ENCODE data around the gene DDX25.

Gene DDX25

GRCh38 chr11:125873881-125874555 lies 30.3 kb upstream of the DDX25 start:
- POLR2A ChIA-PET = no interaction called here
- 87% methylated on average over 9 of the region's 20 CpGs for WGBS (ENCODE audit: insufficient coverage)
- H3K4me3 ChIP-seq (ENCODE audit: control insufficient read depth in 1 of 7, extremely low read depth in 1 of 7, insufficient read depth in 4 of 7, low read depth in 2 of 7, low read length in 6 of 7) = no peak overlapping the region

GRCh38 chr11:125874556-125875124 lies 29.7 kb upstream of the DDX25 start:
- Histone ChIP-seq H3K4me1 (ENCODE audit: control extremely low read depth in 1 of 4, control insufficient read depth in 4 of 4, insufficient read depth in 4 of 4, low read length in 3 of 4) (no peaks in the 10 kb centered on the region), H3K27me3 (replicated peaks in 2 of 5; ENCODE audit: control insufficient read depth in 4 of 5, insufficient read depth in 5 of 5, low read length in 4 of 5) (peaks cover 0 to 3% (median 0%) of the 10 kb centered on the region in 5 experiments), H3K27ac (ENCODE audit: insufficient read depth in 1 of 2, low read depth in 1 of 2, low read length in 2 of 2, poor library complexity in 1 of 2, severe bottlenecking in 2 of 2) (no peak overlapping the region), H3K4me3 (ENCODE audit: control insufficient read depth in 1 of 7, extremely low read depth in 1 of 7, insufficient read depth in 4 of 7, low read depth in 2 of 7, low read length in 6 of 7) (no peak overlapping the region), H3K36me3 (ENCODE audit: control insufficient read depth in 4 of 4, insufficient read depth in 4 of 4, low read length in 3 of 4) (no peaks in the 10 kb centered on the region), H3K9me3 (ENCODE audit: control extremely low read depth in 1 of 5, control insufficient read depth in 4 of 5, insufficient read depth in 2 of 5, low read depth in 1 of 5, low read length in 4 of 5) (peaks cover 0 to 12% (median 8%) of the 10 kb centered on the region in 5 experiments)
- 0% methylated on average over 7 of the region's 8 CpGs for WGBS (ENCODE audit: insufficient coverage)
- POLR2A ChIA-PET = no interaction called here
- CTCF ChIA-PET = interaction anchor here (1.0 kb wide), 1 partner anchor 16 kb away, joined by 4 read pairs; no protein-coding TSS in a partner anchor
- DNase-seq = peak; percentile 39 to 61 (median 52)

More at GRCh38 chr11:125873881-125874555, 30.3 kb upstream of the DDX25 start:
- Histone ChIP-seq H3K27me3 (replicated peaks in 2 of 5; ENCODE audit: control insufficient read depth in 4 of 5, insufficient read depth in 5 of 5, low read length in 4 of 5) (peaks cover 0 to 3% (median 0%) of the 10 kb centered on the region in 5 experiments), H3K27ac (ENCODE audit: insufficient read depth in 1 of 2, low read depth in 1 of 2, low read length in 2 of 2, poor library complexity in 1 of 2, severe bottlenecking in 2 of 2) (no peak overlapping the region), H3K9me3 (ENCODE audit: control extremely low read depth in 1 of 5, control insufficient read depth in 4 of 5, insufficient read depth in 2 of 5, low read depth in 1 of 5, low read length in 4 of 5) (peaks cover 0 to 12% (median 8%) of the 10 kb centered on the region in 5 experiments), H3K4me1 (ENCODE audit: control extremely low read depth in 1 of 4, control insufficient read depth in 4 of 4, insufficient read depth in 4 of 4, low read length in 3 of 4) (no peaks in the 10 kb centered on the region), H3K36me3 (ENCODE audit: control insufficient read depth in 4 of 4, insufficient read depth in 4 of 4, low read length in 3 of 4) (no peaks in the 10 kb centered on the region)
- CTCF ChIA-PET = interaction anchor here (0.6 to 0.8 kb wide), 2 partner anchors 451 to 744 kb away, joined by 3 read pairs; no protein-coding TSS in a partner anchor
- no peak for DNase-seq

GRCh38 chr11:125881291-125881690 lies 23.0 kb upstream of the DDX25 start:
- H3K27me3 ChIP-seq (replicated peaks in 2 of 5; ENCODE audit: control insufficient read depth in 4 of 5, insufficient read depth in 5 of 5, low read length in 4 of 5) = peaks cover 0 to 9% (median 2%) of the 10 kb centered on the region in 5 experiments
- WGBS (ENCODE audit: insufficient coverage) = 83% methylated on average over 1 of the region's 1 CpG
- H3K4me1 ChIP-seq (ENCODE audit: control extremely low read depth in 1 of 4, control insufficient read depth in 4 of 4, insufficient read depth in 4 of 4, low read length in 3 of 4) = no peaks in the 10 kb centered on the region
- H3K4me3 ChIP-seq (ENCODE audit: control insufficient read depth in 1 of 7, extremely low read depth in 1 of 7, insufficient read depth in 4 of 7, low read depth in 2 of 7, low read length in 6 of 7) = no peak overlapping the region
- POLR2A ChIA-PET = interaction anchor here (0.7 kb wide), 1 partner anchor 254 kb away, joined by 3 read pairs; no protein-coding TSS in a partner anchor
- no peaks in the 10 kb centered on the region for H3K9me3 ChIP-seq (ENCODE audit: control extremely low read depth in 1 of 5, control insufficient read depth in 4 of 5, insufficient read depth in 2 of 5, low read depth in 1 of 5, low read length in 4 of 5)
- H3K27ac ChIP-seq (ENCODE audit: insufficient read depth in 1 of 2, low read depth in 1 of 2, low read length in 2 of 2, poor library complexity in 1 of 2, severe bottlenecking in 2 of 2) = no peak overlapping the region
- no peak for DNase-seq
- no peaks in the 10 kb centered on the region for H3K36me3 ChIP-seq (ENCODE audit: control insufficient read depth in 4 of 4, insufficient read depth in 4 of 4, low read length in 3 of 4)
- CTCF ChIA-PET = interaction anchor here (1.0 kb wide), 1 partner anchor 158 kb away, joined by 3 read pairs; no protein-coding TSS in a partner anchor

GRCh38 chr11:125883375-125883774 lies 20.9 kb upstream of the DDX25 start:
- 85% methylated on average over 8 of the region's 8 CpGs for WGBS (ENCODE audit: insufficient coverage)
- Histone ChIP-seq H3K27ac (ENCODE audit: insufficient read depth in 1 of 2, low read depth in 1 of 2, low read length in 2 of 2, poor library complexity in 1 of 2, severe bottlenecking in 2 of 2) (no peak overlapping the region), H3K27me3 (replicated peaks in 2 of 5; ENCODE audit: control insufficient read depth in 4 of 5, insufficient read depth in 5 of 5, low read length in 4 of 5) (peaks cover 0 to 13% (median 2%) of the 10 kb centered on the region in 5 experiments), H3K9me3 (ENCODE audit: control extremely low read depth in 1 of 5, control insufficient read depth in 4 of 5, insufficient read depth in 2 of 5, low read depth in 1 of 5, low read length in 4 of 5) (no peaks in the 10 kb centered on the region), H3K4me1 (ENCODE audit: control extremely low read depth in 1 of 4, control insufficient read depth in 4 of 4, insufficient read depth in 4 of 4, low read length in 3 of 4) (peaks cover 3 to 14% (median 13%) of the 10 kb centered on the region in 4 experiments), H3K36me3 (ENCODE audit: control insufficient read depth in 4 of 4, insufficient read depth in 4 of 4, low read length in 3 of 4) (no peaks in the 10 kb centered on the region), H3K4me3 (ENCODE audit: control insufficient read depth in 1 of 7, extremely low read depth in 1 of 7, insufficient read depth in 4 of 7, low read depth in 2 of 7, low read length in 6 of 7) (no peak overlapping the region)
- POLR2A ChIA-PET = no interaction called here
- DNase-seq = no peak
- CTCF ChIA-PET = no interaction called here

- Histone ChIP-seq H3K9me3 (ENCODE audit: control extremely low read depth in 1 of 5, control insufficient read depth in 4 of 5, insufficient read depth in 2 of 5, low read depth in 1 of 5, low read length in 4 of 5) (no peaks in the 10 kb centered on the region), H3K36me3 (ENCODE audit: control insufficient read depth in 4 of 4, insufficient read depth in 4 of 4, low read length in 3 of 4) (peaks cover 0 to 2% (median under 1%) of the 10 kb centered on the region in 4 experiments), H3K27ac (ENCODE audit: insufficient read depth in 1 of 2, low read depth in 1 of 2, low read length in 2 of 2, poor library complexity in 1 of 2, severe bottlenecking in 2 of 2) (no peak overlapping the region), H3K27me3 (replicated peaks in 2 of 5; ENCODE audit: control insufficient read depth in 4 of 5, insufficient read depth in 5 of 5, low read length in 4 of 5) (peaks cover 0 to 10% (median 0%) of the 10 kb centered on the region in 5 experiments), H3K4me3 (ENCODE audit: control insufficient read depth in 1 of 7, extremely low read depth in 1 of 7, insufficient read depth in 4 of 7, low read depth in 2 of 7, low read length in 6 of 7) (peak overlapping the region in 5 of 7 experiments; percentile 26 to 86 (median 84)), H3K4me1 (ENCODE audit: control extremely low read depth in 1 of 4, control insufficient read depth in 4 of 4, insufficient read depth in 4 of 4, low read length in 3 of 4) (peaks cover 6 to 18% (median 16%) of the 10 kb centered on the region in 4 experiments)
- 41% methylated on average over 12 of the region's 24 CpGs for whole genome bisulfite sequencing (ENCODE audit: insufficient coverage)
- ChIA-PET POLR2A (interaction anchor here (1.7 kb wide), 1 partner anchor 16 kb away, joined by 9 read pairs; the partner anchor contains the start of gene PUS3), CTCF (interaction anchor here (1.6 to 2.2 kb wide), 3 partner anchors 9 to 16 kb away, joined by 4 to 9 read pairs (median 5); partner anchors contain the start of gene PUS3)
- peak; percentile 20 to 64 (median 50) for DNase-seq
These were observed 17.3 kb upstream of the DDX25 start for GRCh38 chr11:125886997-125887372.

- peak; percentile 95 to 98 (median 98) for DNase-seq
- no peaks in the 10 kb centered on the region for H3K9me3 ChIP-seq (ENCODE audit: control extremely low read depth in 1 of 5, control insufficient read depth in 4 of 5, insufficient read depth in 2 of 5, low read depth in 1 of 5, low read length in 4 of 5)
- H3K4me3 ChIP-seq (ENCODE audit: control insufficient read depth in 1 of 7, extremely low read depth in 1 of 7, insufficient read depth in 4 of 7, low read depth in 2 of 7, low read length in 6 of 7) = peak within 1 kb of the TSS; percentile 68 to 86 (median 79)
- CTCF ChIA-PET = interaction anchor here (1.2 to 2.2 kb wide), 4 partner anchors 8 to 16 kb away, joined by 3 to 9 read pairs (median 4); partner anchors contain the start of gene PUS3
- H3K4me1 ChIP-seq (ENCODE audit: control extremely low read depth in 1 of 4, control insufficient read depth in 4 of 4, insufficient read depth in 4 of 4, low read length in 3 of 4) = peaks cover 6 to 18% (median 16%) of the 10 kb centered on the region in 4 experiments
- H3K27me3 ChIP-seq (replicated peaks in 2 of 5; ENCODE audit: control insufficient read depth in 4 of 5, insufficient read depth in 5 of 5, low read length in 4 of 5) = peaks cover 0 to 10% (median 0%) of the 10 kb centered on the region in 5 experiments
- WGBS (ENCODE audit: insufficient coverage) = under 1% methylated on average over 75 of the region's 91 CpGs
- POLR2A ChIA-PET = interaction anchor here (0.5 to 1.7 kb wide), 3 partner anchors 9 to 381 kb away, joined by 3 to 9 read pairs (median 3); partner anchors contain the start of genes FOXRED1 and PUS3
- H3K27ac ChIP-seq (ENCODE audit: insufficient read depth in 1 of 2, low read depth in 1 of 2, low read length in 2 of 2, poor library complexity in 1 of 2, severe bottlenecking in 2 of 2) = peak within 1 kb of the TSS in 1 of 2 experiments; percentile 49
- H3K36me3 ChIP-seq (ENCODE audit: control insufficient read depth in 4 of 4, insufficient read depth in 4 of 4, low read length in 3 of 4) = peaks cover 2 to 4% (median 3%) of the 10 kb centered on the region in 4 experiments
These were observed 16.7 kb upstream of the DDX25 start, which contains the start of gene HYLS1 for GRCh38 chr11:125887373-125888324. HYLS1 (plus strand) TSS chr11:125887668; CDS start chr11:125899369, 11,701 bp downstream.
